GM19397 (cell line): ENCODE data around the gene KIF2C.
"Not testable (repeated sequence)": the region's sequence is repeated elsewhere in the genome, so short reads cannot be mapped to it uniquely, and the experiment has no call there.

Source experiments
- ATAC-seq: cut with Tn5 transposase; IDR thresholded peaks from one replicate; pipeline ENCODE4 v1.9.1; 2021; ENCODE audit warnings: mild to moderate bottlenecking, moderate library complexity; ENCODE audit not compliant: unreplicated experiment

The KIF2C gene

DNA sequence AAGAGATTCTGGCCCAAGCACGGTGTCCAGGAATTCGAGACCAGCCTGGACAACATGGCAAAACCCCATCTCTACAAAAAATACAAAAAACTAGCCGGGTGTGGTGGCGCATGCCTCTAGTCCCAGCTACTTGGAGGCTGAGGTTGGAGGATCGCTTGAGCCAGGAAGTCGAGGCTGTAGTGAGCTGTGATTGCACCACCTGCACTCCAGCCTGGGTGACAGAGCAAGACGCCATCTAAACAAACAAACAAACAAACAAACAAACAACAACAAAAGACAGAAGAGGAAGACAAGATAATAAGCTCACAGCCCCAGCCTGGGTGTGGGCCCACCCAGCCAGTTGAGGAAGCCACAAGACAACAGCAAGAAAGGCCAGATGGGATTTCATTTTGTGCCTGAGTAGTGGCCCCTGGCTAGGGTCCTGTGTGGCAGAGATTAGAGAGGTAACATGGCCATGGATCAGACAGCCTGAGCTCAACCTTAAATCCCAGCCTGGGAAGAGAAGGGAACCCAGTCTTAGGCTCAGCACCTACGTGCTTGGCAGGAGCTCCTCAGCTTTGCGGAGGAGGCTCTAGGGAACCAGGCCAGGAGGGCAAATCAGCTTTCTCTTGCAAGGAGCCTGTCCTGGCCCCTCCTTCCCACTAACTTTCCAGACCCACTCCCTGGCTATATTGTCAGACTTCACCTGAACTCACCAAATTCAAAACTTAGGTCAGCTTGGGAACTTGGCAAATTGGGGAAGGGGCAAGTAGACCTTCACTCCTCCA lies 53.3 kb downstream of the KIF2C start:
- ATAC-seq: no peak

DNA sequence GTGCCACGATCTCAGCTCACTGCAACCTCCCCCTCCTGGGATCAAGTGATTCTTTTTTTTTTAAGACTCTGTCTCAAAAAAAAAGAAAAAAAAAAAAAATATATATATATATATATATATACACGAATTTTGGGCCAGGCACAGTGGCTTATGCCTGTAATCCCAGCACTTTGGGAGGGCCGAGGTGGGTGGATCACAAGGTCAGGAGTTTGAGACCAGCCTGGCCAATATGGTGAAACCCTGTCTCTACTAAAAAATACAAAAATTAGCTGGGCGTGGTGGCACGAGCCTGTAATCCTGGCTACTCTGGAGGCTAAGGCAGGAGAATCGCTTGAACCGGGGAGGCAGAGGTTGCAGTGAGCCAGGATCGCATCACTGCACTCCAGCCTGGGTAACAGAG lies 58.2 kb downstream of the KIF2C start:
- not testable (repeated sequence) for ATAC-seq

DNA sequence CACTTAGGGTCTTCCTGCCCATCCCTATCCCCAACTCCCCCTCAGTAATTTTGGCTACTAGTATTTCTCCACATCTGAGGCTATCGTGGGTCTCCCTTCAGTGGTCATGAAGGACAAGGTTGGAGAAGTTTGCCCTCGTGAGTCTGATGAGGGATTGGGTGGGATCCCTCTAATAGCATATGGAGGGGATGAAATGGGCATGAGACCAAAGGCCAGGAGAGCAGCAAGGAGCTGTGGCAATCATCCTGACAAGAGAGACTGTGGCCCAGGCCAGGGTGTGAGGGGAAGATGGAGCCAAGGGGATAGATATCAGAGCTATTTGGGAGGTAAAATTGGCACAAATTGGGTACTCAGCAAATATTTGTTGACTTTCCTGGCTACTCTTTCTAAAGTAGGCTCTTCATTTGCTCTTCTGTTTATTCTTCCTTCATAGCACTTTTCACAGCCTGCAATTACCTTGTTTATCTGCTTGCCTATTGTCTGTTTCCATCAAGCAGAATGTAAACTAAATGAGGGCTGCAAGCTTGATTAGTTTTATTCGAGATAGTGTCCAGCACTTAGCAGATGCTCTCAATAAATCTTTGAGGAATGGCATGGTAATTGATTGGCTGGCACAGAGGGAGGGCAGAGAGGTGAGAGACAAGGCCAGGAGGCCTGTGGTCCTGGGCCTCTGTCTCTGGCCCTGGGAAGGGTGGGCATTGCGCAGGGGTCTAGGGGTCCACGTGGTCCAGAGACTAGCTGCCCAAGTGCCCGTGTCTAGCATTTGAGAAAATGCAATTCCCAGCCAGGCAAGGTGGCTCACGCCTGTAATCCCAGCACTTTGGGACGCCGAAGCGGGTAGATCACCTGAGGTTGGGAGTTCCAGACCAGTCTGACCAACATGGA lies 59.1 kb downstream of the KIF2C start:
- ATAC-seq: no peak

DNA sequence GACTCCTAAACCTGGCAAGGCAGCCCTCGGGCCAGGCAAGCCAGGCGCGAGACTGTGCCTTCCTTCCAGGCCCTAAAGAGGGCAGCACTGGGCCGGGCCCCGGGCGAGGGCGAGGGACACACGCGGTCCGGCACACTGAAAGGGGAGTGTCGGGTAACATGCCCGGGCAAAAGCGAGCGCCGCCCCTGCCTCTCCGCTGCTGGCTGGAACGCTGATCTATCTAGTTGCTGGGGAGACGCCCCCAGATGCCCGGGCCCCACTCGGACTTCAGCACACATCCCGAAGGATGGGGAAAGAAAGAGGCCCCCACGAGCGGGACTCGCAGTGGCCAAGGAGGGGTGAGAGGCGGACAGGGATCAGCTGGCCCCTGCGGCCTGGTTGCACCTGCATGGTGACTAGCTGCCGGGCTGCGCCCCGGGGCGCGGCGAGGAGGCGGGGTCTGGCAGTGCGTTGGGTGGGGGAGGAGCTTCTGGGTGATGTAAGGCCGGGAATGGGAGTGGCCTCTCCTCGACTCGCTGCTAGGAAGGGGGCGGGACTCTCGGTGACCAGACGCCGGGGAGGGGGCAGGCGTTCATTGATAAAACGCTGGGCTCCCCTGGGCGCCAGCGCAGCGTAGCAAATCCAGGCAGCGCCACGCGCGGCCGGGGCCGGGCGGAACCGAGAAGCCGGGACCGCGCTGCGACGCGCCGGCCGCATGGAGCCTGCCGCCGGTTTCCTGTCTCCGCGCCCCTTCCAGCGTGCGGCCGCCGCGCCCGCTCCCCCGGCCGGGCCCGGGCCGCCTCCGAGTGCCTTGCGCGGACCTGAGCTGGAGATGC lies 60.3 kb downstream of the KIF2C start, which contains the start of gene PLK3:
PLK3 (plus strand) TSS at position 608 of the 815 bp plus-strand sequence; CDS start at position 695, 87 bp downstream.
- ATAC-seq: peak; percentile 82

DNA sequence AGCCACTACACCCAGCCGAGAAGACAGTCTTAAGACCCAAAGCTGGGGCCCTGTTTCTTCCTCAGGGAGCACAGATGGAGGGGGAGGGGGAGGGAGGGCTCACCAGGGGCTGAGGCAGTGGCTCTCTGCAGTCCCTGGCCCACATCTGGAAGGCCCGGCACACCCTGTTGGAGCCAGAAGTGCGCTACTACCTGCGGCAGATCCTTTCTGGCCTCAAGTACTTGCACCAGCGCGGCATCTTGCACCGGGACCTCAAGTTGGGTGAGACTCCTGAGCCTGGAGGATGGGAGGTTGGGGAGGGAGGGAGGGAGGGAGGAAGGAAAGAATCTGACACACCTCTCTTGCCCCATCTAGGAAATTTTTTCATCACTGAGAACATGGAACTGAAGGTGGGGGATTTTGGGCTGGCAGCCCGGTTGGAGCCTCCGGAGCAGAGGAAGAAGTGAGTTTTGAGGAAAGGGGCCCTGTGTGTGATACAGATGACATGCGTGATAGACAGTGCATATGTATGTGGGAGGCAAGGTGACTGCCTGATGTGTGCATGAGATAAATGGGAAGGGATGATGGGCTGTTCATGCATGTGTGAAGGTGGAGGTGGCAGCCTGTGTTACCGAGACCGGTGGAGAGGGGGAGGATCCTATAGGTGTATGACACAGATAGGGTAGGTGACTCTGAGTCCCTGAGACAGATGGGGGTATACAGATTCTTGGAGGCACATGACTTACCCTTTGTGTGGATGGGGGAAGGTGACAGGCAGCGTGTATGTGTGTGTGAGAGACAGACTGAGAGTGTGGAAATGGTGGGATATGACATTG lies 62.1 kb downstream of the KIF2C start:
- no peak for ATAC-seq

DNA sequence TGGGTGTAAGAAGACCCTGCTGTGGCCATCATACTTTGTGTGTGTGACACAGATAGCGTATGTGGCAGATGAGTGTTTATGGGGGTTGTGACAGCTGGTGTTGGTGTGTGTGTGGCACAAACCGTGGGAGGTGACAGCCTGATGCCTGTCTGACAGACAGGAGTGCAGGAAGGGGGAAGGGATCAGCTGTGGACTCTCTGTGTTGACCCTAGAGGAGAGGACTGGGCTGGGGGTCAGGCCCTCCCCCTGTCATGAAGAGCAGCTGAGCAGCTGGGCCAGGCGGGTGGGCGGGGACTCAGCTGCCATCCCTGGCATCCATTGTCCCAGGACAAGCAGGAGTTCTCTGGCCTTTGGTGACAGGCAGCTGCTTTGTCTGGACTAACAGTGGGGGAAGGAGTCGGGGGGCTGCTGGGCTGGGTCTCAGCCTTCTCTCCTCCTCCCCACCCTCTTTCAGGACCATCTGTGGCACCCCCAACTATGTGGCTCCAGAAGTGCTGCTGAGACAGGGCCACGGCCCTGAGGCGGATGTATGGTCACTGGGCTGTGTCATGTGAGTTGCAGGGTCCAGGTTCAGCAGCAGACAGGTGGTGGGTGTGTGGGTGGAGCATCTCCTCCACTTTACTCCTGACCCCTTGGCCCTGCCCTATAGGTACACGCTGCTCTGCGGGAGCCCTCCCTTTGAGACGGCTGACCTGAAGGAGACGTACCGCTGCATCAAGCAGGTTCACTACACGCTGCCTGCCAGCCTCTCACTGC lies 62.8 kb downstream of the KIF2C start:
- no peak for ATAC-seq

DNA sequence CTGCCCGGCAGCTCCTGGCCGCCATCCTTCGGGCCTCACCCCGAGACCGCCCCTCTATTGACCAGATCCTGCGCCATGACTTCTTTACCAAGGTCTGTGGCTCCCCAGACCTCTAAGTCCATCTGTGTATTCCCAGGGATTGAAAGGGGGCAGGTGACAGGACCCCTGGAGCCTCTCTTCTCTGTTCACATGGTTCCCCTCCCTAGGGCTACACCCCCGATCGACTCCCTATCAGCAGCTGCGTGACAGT lies 63.4 kb downstream of the KIF2C start:
- no peak for ATAC-seq

DNA sequence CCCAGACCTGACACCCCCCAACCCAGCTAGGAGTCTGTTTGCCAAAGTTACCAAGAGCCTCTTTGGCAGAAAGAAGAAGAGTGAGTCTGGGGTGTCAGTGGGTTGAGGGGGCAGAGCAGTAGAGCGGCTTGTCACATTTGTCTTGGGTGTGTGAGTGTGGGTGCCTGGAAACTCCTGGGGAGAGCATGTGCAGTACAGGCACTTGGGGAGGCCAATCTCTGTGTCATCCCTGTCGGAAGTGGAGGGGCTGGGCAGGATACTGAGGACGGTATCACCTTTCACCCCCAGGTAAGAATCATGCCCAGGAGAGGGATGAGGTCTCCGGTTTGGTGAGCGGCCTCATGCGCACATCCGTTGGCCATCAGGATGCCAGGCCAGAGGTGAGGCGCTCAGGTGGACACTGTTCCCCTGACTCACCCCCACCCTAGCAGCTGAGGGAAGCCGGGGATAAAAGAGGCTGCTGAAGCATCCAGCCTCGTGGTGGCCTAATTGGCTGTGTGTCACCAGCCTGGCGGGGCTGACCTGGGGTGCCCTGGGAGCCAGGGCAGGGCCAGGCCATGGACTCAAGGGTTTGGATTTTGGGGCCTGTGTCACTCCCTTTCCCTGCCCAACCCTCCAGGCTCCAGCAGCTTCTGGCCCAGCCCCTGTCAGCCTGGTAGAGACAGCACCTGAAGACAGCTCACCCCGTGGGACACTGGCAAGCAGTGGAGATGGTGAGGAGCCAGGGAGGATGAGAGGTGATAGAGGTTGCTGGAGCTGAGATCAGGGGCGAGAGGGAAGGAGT lies 63.9 kb downstream of the KIF2C start:
- no peak for ATAC-seq

DNA sequence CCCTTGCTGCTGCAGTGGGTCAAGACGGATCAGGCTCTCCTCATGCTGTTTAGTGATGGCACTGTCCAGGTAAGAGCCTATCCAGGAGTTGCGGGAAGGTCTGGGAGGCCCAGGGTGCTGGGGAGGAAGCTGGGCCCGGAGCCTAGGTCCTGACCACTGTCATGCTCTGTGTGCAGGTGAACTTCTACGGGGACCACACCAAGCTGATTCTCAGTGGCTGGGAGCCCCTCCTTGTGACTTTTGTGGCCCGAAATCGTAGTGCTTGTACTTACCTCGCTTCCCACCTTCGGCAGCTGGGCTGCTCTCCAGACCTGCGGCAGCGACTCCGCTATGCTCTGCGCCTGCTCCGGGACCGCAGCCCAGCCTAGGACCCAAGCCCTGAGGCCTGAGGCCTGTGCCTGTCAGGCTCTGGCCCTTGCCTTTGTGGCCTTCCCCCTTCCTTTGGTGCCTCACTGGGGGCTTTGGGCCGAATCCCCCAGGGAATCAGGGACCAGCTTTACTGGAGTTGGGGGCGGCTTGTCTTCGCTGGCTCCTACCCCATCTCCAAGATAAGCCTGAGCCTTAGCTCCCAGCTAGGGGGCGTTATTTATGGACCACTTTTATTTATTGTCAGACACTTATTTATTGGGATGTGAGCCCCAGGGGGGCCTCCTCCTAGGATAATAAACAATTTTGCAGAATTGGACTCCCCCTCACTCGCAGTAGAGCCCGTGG lies 65.8 kb downstream of the KIF2C start:
- no peak for ATAC-seq

DNA sequence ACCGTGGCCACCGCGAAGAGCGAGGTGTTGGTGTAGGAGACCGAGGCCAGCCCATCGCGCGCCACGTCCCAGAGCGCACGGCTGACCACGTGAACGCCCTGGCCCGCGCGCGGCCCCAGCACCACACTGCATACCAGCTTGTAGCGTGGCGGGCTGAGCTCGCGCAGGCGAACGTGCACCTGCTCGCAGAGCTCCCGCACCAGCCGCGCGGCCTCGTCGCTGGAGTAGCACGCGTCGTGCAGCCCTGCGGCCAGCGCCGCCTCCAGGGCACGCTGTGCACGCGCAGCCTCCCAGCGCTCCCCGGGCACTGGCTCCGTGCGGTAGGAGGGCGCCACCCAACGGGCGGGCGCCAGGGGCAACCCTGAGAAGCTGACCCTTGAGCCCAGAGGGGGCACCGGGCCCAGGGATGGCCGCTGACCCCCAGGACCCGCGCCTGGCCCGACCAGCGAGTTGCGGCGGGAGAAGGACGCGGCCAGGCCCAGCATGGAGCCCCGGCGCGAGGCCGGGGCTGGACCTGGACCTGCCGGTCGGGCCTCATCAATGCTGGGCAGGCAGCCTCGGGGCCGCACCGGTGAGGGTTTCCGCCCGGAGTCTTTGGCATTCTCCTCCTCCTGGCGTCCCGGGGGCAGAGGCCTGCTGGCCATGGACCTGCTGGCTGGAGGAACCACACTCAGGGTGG lies 66.5 kb downstream of the KIF2C start:
- ATAC-seq: no peak

DNA sequence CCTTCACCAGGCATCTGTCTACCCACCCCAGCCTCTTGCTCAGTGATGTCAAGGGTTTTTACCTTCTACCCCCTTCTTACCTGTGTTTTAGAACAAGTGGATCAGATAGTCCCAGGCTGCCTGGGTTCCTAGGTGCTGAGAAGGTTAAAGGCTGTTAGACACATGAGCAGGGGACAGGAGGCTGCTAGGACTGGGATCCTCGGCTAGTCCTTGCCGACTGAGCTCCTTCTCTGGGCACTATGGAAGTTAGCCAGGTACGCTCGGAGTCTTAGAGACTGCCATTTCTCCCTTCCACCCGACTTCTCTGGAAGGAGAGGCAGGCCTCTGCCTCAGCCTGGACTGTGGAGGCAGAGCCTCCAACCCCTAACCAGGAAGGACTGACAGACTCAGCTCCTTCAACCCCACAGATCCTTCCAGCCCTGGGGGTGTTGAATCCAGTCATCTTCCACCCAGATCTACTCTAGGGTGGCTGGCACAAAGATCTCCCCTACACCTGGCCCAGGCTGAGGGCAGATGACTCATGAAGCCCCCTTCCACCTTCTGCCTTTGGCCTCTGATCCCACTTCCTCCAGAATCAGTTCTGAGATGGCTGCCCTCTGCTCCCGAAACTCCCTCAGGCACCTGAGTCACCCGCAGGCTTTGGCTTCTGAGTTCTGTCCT lies 67.2 kb downstream of the KIF2C start, which contains the start of gene DYNLT4:
DYNLT4 (minus strand) TSS at position 648 of the 660 bp plus-strand sequence. CDS start 683 bp downstream, outside the sequence.
- ATAC-seq: no peak

DNA sequence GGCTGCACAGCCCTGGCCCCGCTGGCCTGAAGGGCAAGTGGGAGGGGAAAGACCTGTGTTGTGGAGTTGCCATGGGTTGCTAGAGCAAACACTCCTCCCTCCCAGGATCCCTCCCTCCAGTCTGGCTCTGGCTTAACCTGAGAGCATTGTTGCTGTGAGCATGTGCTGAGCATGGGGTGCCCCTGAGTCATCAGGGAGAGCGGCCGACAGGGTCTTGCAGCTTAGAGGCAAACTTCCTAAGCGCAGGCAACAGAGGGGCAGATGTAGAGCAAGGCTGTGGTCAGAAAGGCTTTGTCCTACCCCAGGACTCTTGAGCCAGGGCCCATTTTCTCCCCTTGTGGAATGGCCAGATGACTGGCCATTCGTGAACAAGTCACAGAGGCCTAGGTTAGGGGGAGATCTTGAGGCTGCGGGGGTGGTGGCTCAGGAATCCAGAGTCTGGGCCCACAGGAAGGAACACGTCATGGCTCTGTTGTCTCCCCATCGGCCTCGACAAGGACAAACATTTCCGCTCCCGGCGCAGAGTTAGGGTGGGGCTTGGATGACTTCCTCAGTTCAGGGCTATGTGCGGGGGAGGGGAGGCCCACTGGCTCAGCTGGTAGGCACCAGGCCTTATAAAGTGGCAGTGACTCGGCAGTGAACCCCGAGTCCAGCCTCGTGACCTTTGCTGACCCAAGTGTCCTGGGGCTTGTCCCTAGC lies 67.9 kb downstream of the KIF2C start:
- no peak for ATAC-seq

DNA sequence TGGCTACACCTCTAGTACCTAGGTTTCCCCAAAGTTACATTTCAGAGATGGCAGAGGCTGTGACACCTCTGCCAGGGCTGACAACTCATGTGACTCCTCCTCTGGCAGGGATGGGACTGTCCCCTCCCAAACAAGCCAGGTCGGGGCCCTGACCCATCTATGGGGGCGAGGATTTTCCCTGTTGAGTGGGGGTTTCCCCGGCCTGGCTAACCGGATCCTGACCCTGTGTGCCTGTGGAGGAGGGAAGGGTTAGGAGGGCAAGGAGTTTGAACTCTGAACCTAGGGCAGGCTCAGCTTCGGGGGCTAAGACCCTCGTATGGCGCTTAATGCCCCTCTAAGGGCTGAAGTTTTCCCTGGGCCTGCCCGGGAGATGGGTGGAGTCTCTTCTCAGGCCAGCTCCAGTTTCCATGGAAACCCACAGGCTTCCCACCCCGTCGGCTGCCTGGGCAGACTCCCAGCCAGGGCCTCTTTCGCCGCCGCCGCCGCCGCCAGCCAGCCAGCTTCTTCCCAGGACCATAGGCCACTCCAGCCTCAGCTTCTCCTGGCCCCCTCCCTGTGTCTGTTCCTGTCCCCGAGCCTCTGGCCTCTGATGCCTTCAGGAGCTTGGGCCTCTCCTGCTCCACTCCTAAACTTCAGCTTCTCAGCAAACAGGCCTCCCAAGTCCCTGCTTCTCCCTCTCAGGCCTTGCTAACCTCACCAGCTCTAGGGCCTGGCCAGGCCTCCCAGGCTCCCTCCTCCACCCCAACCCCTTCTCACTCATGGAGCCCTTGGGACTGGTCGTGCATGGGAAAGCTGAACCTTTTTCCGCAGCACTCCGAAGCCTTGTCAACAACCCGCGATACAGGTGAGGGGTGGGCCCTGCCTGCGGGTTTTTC lies 68.7 kb downstream of the KIF2C start, which contains the start of gene BTBD19:
BTBD19 (plus strand) TSS at position 461 of the 875 bp plus-strand sequence; CDS start at position 759, 298 bp downstream.
- no peak for ATAC-seq

DNA sequence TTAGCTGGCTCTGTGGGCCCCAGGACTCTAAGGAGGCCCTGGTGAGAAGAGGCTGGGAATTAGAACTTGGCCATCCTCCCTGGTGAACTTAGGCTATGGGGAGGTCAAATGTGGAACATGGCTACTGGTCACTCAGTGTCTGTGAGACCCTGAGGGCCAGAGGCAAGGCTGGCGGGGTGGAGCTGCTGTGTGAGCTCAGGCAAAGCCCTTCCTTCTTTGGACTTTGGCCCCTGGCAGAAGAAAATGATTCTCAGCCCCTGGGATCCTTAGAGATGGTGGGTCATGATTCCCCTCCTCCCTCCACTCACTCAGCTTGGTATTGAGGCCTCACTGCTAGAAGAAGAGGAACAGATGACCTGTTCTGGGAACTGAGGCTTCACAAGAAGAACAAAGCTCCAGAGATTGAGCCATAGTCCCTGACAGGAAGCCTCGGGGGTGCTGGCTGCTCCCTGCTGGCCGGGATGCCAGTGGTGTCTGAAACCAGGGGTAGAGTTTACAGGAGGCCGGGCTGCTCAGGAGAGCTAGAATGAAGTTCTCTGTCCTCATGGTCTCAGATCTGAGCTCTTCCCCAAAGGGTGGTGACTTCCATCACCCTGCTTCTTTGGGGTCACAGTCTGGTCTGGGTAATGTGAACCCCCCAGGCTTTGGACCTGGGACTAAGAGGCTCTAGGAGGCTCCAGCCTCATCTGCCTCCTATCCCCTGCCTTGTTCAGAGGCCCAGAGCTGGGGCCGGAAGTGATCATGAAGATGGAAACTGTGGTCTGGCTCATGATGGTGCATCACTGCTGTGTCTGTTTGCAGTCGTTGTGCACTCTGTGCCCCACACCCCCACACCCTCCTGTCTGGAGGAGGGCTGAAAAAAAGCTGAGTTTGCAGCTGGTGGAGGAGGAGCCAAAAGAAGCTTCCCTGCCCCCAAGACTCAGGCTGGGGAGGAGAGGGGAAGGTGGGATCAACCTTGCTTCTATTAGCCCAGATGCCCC lies 69.6 kb downstream of the KIF2C start:
- ATAC-seq: no peak
